T-helper 1 cell treated with Interleukin-12 subunit alpha and Interleukin-12 subunit beta and Interleukin-4 antibody, amounts not matched to agents 30 ng/mL and 1 ng/mL, for 36 hours (primary cell): Measurements from ENCODE around the gene SEPTIN11. TPM values are rescaled to one million over a fixed set of nuclear protein-coding genes. Genes with fewer than 3 reads are reported as not detected.

Source experiments
- intact Hi-C: fragments of 100-400 bp; cut with micrococcal nuclease; formaldehyde crosslinking; loops from one replicate; pipeline ENCODE4 v1.15.1; 2024
- total RNA-seq: library from RNA; stranded (reverse); gene quantifications from 2 replicates; pipeline ENCODE4 v1.2.3, GENCODE V29; 2022

SEPTIN11 gene
- total RNA-seq, 1 donor from 2014 or later: 17.3 TPM

DNA sequence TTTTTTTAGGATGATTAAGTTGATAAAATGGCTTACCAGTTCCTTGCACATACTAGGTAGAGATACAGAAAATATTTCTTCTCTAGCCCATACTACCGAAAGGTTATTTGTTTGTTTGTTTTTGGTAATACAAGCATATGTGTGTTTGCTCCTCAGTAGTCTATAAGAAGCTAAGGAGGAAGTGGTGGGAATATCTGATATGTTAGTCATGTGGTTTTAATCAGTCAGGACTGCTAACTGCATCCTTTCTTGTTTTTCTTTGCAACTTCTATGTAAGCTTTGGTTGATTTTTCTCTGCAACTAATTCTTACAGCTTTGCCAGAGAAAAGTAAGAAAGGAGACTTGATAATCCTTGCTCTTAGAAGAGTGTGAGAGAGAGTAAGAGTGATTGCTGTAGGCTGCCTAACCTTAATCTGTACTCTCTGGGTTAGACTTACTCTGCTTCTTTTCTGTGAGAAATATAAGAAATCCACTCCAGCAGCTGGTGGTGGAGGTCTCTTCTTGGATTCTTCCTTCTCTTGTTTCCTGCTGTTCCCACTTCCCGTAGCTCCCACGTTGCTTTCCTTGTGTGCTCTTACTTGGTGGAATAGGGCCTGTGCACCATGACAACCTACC is 28.3 kb downstream of the SEPTIN11 start:
- intact Hi-C loops: no loop called here

DNA sequence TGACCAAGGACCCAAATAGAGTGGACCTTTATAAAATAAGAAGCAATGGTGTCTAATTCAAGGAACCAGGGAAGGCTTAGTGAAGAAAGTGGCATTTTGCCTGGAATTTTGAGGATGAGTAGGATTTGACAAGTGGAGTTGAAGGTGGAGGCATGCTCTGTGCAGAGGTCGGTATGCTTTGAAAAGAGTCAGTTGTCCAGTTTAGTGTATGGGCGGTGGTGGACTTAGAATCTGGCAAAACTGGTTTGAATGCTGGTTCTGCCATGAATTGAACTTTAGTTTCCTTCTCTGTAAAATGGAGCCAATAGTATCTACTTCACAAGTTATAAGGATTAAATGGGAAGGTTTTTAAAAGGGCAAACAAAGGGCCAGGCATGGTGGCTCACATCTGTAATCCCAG is 29.7 kb downstream of the SEPTIN11 start:
- intact Hi-C loops: no loop called here

GRCh38 chr4:76980261-76980660 is 30.7 kb downstream of the SEPTIN11 start:
- intact Hi-C loops: loop anchor here (5.0 to 10.0 kb wide), 3 partner anchors 468 to 835 kb away; partner anchors contain the start of genes NUP54 and STBD1

- intact Hi-C loops: loop anchor here (2.0 to 10.0 kb wide), 4 partner anchors 95 to 837 kb away; partner anchors contain the start of genes NUP54 and STBD1
Measured at GRCh38 chr4:76981644-76982043, 32.1 kb downstream of the SEPTIN11 start.

- intact Hi-C loops: loop anchor here (2.0 to 10.0 kb wide), 4 partner anchors 94 to 838 kb away; partner anchors contain the start of genes NUP54 and STBD1
Measured at GRCh38 chr4:76982638-76983584, 33.4 kb downstream of the SEPTIN11 start.

DNA sequence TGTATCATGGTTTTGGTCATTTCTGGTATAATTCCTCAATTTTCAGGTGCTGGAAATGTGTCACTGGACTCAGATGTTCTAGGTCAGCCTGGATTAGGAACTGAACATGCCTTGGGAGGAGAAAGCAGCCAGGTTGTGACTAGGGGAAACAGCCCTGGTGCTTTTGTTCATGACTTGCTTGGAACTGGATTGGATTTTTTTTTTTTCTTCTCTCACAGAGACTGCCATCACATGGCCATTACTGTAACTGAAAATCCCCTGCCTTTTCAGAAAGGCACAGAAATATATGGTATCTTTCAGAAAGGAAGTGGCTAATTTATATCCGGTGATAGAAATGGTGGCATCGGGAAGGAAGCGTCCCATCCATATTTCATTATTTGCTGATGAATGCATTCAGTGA is 34.6 kb downstream of the SEPTIN11 start:
- intact Hi-C loops: loop anchor here (1.0 to 10.0 kb wide), 5 partner anchors 10 to 839 kb away; partner anchors contain the start of genes NUP54 and STBD1

- intact Hi-C loops: loop anchor here (1.0 to 10.0 kb wide), 5 partner anchors 10 to 840 kb away; partner anchors contain the start of genes NUP54 and STBD1
Measured at GRCh38 chr4:76984788-76985211, 35.2 kb downstream of the SEPTIN11 start.

- intact Hi-C loops: loop anchor here (10.0 kb wide), 2 partner anchors 682 to 842 kb away; partner anchors contain the start of genes NUP54 and STBD1
Measured at GRCh38 chr4:76987153-76987591, 37.6 kb downstream of the SEPTIN11 start.

DNA sequence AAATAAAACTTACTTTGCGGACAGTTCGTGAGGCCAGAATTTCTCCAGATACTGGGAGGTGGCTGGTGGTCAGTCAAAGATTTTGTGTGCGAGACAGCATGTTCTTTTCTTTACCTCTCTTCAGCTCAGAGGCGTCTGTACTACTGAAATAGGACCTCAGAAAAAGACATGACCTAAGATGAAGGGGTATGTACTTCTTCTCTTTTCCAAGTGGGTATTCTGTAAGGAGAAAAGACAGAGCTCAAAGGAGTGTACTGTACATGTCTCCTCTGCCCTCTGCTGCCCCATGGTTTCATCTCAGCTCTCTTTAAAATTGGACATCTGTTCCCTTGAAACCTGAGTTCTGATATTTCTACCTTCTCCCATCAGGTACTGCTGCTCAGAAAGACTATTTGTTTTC is 38.1 kb downstream of the SEPTIN11 start:
- intact Hi-C loops: loop anchor here (2.0 to 10.0 kb wide), 3 partner anchors 57 to 843 kb away; partner anchors contain the start of genes NUP54 and STBD1

DNA sequence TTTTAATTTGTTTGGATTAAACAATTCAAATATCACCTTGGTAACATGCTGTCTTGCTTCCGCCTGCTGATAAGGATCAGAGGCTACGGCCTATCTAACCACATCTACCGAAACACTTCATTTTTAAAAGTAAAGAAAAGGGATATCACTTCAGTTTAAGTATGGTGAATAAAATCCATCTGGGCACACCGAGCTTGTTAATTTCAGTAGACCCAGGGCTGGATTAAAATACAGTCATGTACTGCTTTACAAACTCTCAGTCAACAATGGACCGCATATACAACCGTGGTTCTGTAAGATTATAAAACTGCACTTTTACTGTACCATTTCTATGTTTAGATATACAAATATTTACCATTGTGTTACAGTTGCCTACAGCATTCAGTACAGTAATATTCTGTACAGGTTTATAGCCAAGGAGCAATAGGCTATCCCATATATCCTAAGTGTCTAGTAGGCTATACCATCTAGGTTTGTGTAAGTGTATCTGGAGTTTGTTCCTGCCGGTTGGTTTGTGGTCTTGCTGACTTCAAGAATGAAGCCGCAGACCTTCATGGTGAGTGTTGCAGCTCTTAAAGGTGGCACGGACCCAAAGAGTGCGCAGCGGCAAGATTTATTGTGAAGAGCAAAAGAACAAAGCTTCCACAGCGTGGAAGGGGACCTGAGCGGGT is 40.0 kb downstream of the SEPTIN11 start:
- intact Hi-C loops: loop anchor here (2.0 to 10.0 kb wide), 4 partner anchors 55 to 845 kb away; partner anchors contain the start of genes CCNG2, NUP54 and STBD1

GRCh38 chr4:76990288-76991080 is 40.9 kb downstream of the SEPTIN11 start:
- intact Hi-C loops: loop anchor here (5.0 kb wide), 1 partner anchor 167 kb away; the partner anchor contains the start of gene CCNG2

GRCh38 chr4:76991161-76991660 is 41.7 kb downstream of the SEPTIN11 start:
- intact Hi-C loops: loop anchor here (5.0 kb wide), 1 partner anchor 166 kb away; the partner anchor contains the start of gene CCNG2

DNA sequence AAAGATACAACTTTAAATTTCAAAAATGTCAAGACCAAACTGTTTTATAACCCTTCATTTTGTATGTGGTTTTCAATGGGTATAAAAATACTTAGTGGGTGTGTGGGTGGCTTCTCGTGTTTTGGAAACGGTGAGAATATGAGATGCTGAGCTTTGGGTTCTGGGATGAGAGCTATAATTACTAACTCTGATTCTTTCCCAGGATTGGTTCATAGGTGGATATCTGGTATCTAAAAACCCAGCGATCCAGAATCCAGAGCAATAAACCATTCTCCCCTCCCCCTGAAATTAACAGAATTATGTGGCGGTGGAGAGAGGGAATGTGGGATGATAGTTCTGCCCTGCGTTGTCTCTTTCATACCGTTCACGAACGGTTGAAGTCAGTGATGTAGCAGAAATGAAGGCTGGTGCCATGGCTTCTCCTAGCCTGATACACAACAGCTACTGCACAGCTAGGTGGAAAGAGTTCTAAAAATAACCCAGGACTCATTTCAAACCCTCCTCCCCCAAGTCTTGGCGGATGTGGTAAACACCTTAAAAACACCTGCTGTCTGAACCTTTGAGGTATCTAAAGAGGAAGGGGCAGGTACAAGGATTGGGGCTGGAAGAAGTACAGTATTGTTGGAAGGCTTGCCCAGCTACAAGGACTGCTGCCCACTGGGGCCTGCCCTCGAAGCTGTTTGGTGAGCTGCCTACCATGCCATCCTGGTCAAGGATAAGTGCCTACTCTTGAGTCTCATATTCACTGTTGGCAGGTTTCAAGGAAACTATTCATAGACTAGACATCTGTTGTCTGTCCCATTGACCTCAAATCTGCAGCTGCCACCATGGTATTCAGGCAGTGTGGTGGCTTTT is 44.5 kb downstream of the SEPTIN11 start:
- intact Hi-C loops: loop anchor here (1.0 to 5.0 kb wide), 6 partner anchors 10 to 163 kb away; partner anchors contain the start of gene CCNG2

- intact Hi-C loops: loop anchor here (1.0 to 2.0 kb wide), 3 partner anchors 19 to 45 kb away; no protein-coding TSS in a partner anchor
Measured at GRCh38 chr4:76995776-76996175, 46.2 kb downstream of the SEPTIN11 start.

GRCh38 chr4:76996445-76996844 is 46.9 kb downstream of the SEPTIN11 start:
- intact Hi-C loops: no loop called here

GRCh38 chr4:76997077-76997476 is 47.5 kb downstream of the SEPTIN11 start:
- intact Hi-C loops: no loop called here

GRCh38 chr4:76997532-76997931 is 48.0 kb downstream of the SEPTIN11 start:
- intact Hi-C loops: no loop called here

DNA sequence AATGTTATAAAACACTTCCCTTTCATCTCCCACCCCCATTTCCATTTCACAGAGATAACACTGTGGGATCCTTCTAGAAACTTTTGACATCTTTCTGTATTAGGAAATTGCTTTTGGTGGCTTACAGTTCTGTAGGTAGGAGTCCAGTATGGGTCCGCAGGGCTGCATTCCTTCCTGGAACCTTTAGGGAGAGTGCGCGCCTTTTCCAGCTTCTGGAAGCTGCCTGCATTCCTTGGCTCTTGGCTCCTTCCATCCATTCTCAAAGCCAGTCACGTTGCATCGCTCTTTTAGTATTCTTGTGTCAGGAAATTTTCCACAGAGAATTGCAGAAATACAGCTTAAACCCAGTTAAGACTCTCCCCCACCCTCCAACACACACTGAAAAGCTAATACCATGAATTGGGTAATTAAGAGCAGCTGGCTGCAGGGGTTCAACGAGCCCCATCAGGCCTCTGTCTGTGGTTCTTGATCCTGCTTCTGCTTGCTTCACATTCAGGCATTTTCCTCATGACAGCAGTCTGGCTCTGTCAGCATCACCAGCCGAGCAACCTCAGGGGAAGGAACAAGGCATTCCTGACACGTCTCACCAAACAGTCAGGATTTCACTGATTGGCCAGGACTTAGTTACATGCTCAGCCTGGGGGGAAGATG is 48.8 kb downstream of the SEPTIN11 start:
- intact Hi-C loops: no loop called here
